HG03095 (cell line): ENCODE results near the gene VPS25.

Experiments used
- ATAC-seq: cut with Tn5 transposase; IDR thresholded peaks from one replicate; pipeline ENCODE4 v1.9.1; 2021; ENCODE audit warnings: moderate library complexity; ENCODE audit not compliant: unreplicated experiment

VPS25 gene

DNA sequence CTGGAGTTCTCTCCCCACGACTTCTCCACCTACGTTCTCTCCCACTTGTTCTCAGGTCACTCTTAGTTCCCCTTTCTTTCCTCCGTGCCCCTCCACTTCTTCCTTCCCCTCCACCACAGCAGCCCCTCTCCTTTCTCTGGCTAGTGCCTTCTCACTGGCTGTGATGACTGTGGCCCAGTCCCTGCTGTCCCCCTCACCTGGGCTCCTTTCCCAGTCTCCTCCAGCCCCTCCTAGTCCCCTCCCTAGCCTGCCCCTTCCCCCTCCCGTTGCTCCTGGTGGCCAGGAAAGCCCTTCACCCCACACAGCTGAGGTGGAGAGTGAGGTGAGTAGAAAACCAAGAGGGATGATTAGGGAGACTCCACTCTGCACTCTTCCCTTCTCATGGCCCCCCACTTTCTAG, 21.8 kb downstream of the VPS25 start:
- ATAC-seq: no peak

DNA sequence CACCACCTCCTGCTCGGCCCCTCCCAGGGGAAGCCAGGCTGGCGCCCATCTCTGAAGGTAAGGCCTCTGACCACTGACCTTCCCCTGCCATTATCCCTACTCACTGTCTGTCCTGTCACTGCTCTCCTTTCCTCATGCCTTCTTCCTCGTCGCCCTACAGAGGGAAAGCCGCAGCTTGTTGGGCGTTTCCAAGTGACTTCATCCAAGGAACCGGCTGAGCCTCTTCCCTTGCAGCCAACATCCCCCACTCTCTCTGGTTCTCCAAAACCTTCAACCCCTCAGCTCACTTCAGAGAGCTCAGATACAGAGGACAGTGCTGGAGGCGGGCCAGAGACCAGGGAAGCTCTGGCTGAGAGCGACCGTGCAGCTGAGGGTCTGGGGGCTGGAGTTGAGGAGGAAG, 22.2 kb downstream of the VPS25 start:
- no peak for ATAC-seq

- no peak for ATAC-seq
Observed at GRCh38 chr17:42796066-42796758, 23.0 kb downstream of the VPS25 start.

GRCh38 chr17:42797067-42798007, 24.1 kb downstream of the VPS25 start:
- no peak for ATAC-seq

DNA sequence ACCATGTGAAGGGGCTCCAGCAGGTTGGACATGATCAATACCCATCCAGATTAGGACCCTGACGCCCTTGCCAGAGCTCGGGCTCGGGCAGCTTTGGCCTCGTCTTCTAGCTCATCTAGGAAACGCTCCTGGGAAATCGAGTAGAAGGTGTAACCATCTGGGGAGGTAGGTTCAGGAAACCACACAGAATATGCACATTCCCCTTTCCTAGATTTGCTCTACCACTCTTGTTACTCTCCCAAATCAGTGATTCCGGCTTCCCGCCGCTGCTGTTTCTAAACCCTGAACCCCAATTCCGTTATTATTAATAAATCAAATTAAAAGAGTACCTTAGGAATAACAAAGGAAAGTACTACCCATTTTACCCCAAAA, 24.7 kb downstream of the VPS25 start:
- ATAC-seq: no peak

DNA sequence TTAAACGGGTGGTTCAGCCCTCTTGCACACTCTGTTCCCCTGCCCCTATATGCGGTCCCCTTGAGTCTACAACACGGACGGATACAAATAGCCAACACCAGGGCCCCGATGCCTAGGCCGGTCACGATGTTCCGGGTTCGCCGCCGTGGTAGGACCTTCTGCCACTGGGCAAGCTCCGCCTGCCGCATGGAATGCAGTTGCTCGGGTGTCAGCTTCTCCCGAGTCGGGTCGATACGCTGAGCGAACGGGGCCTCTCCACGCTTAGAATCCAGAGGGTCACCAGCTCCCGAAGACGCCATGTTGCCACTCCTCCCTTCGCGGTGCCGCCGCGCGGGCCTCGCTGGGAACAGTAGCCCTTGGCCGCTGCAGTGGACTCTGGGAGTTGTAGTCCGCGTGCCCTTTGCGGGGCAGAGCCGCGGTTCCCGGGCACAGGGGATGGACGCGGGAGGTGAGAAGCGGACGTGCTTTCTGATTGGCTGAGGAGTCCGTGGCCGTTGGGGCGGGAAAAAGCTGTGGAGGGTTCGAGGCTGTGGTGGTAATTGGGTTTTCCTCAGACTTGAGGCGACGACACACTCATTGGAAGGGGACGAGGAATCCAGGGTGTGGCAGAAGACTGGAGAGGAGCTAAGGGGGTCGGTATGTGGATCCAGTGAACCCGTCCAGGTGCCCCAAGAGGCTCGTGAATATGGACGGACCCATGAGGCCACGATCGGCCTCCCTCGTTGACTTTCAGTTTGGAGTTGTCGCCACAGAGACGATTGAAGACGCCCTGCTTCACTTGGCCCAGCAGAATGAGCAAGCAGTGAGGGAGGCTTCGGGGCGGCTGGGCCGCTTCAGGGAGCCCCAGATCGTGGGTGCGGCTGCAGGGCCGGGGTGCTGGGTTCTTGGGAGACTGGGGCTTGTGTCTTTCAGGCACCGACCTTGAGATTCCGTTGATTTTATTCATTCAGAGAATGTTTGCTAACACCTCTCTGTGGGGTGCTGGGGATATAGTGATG, 25.4 kb downstream of the VPS25 start, which contains the start of the genes CNTD1 and COA3:
CNTD1 (plus strand) TSS at position 479 of the 998 bp plus-strand sequence; CDS start at position 686, 207 bp downstream.
COA3 (minus strand) TSS at position 322 of the 998 bp plus-strand sequence; CDS start at position 299, 23 bp downstream.
- ATAC-seq: no peak

GRCh38 chr17:42803074-42803883, 30.0 kb downstream of the VPS25 start:
- ATAC-seq: no peak

- ATAC-seq: no peak
Observed at GRCh38 chr17:42804918-42805367, 31.7 kb downstream of the VPS25 start.

DNA sequence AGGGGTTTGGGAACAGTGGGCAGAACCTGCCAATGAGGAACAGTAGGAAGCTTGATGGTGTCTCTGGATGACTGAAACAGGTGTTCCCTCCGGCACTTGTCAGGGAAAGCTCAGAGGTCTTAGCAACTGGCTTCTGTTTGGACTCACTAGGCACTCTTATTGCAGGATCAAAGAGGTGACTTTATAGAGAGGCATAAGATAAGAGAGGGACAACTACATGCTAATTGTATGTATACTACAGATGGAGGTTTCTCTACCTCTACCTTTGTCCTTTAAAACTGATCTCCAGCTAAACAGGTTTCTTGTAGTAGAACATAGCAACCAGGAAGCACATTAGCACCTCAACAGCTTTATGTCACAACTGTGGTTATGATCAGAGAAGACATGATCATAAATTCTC, 33.0 kb downstream of the VPS25 start:
- no peak for ATAC-seq

DNA sequence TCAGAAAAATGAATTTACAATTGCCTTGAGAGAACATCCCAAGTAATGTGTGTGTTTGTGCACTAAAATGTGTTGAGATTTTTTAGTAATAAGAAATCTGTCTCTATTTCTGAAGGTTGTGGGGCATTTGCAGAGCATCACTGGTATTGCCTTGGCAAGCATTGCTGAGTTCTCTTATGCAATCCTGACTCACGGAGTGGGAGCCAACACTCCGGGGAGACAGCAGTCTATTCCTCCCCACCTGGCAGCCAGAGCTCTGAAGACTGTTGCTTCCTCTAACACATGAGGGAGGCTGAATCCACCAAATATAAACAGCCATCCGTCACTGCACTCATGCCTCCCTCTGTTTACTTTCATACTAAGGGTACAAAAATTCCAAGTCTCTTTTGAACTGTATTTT, 36.0 kb downstream of the VPS25 start:
- ATAC-seq: no peak

DNA sequence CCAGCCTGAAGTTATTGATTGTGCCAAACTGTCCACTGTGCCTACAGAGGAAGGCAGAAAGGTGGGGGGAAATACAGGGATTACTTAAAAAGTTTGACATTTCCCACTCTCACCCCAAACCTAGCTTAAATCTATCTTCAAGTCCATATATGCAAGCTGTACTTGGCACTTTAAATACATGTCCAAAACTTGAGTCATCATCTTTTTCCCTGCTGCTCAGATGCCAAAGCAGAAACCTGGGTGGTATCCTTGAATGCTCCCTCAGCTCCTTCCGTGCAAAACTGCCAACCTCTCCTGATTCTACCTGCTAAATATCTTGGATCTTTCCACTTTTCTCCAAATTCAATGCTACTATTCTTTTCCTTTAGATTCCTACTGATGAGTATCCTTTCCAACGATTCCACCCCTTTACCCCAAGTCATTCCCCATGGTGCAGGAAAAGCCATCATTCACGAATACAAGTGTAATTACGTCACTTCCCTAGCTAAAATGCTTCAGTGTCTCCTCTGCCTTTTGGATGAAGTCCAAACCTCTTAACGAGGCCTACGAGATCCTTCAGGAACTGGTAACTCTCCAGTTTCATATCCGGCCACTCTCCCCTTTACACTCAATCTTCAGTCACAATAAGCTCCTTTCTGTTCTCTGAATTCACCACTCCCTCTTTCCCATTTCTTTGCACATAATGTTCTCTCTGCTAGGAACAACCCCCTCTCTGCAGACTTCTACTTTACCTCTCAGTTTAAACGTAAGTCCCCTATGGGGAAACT, 41.6 kb downstream of the VPS25 start:
- ATAC-seq: no peak

GRCh38 chr17:42817866-42818265, 44.6 kb downstream of the VPS25 start:
- ATAC-seq: no peak

- no peak for ATAC-seq
Observed at GRCh38 chr17:42818379-42818778, 45.1 kb downstream of the VPS25 start.

GRCh38 chr17:42819939-42820535, 46.8 kb downstream of the VPS25 start:
- no peak for ATAC-seq

- no peak for ATAC-seq
Observed at GRCh38 chr17:42821176-42821575, 47.9 kb downstream of the VPS25 start.

- ATAC-seq: no peak
Observed at GRCh38 chr17:42827472-42827871, 54.2 kb downstream of the VPS25 start.
